Fibroblast of skin of back (primary cell): ENCODE measurements around the gene FPGS. TPM values are rescaled to one million over a fixed set of nuclear protein-coding genes. Genes with fewer than 3 reads are reported as not detected.
"Not testable (repeated sequence)": the region's sequence is repeated elsewhere in the genome, so short reads cannot be mapped to it uniquely, and the experiment has no call there.

ENCODE experiments used
- DNase-seq: peaks from one replicate; pipeline ENCODE4 v3.0.0-alpha.2; 2013
- polyA plus RNA-seq, 2 experiments: library from polyadenylated mRNA; unstranded; fragments of 120-200 nt; gene quantifications; one replicate each; pipeline ENCODE4 v1.2.1, GENCODE V29; 2013; ENCODE audit not compliant: insufficient read length in 2 of 2

Gene FPGS, protein sequence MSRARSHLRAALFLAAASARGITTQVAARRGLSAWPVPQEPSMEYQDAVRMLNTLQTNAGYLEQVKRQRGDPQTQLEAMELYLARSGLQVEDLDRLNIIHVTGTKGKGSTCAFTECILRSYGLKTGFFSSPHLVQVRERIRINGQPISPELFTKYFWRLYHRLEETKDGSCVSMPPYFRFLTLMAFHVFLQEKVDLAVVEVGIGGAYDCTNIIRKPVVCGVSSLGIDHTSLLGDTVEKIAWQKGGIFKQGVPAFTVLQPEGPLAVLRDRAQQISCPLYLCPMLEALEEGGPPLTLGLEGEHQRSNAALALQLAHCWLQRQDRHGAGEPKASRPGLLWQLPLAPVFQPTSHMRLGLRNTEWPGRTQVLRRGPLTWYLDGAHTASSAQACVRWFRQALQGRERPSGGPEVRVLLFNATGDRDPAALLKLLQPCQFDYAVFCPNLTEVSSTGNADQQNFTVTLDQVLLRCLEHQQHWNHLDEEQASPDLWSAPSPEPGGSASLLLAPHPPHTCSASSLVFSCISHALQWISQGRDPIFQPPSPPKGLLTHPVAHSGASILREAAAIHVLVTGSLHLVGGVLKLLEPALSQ
- polyA plus RNA-seq (2013, experiment 1 of 2; ENCODE audit: insufficient read length): 64.1 TPM
- polyA plus RNA-seq (2013, experiment 2 of 2; ENCODE audit: insufficient read length): 47.2 TPM

GRCh38 chr9:127802576-127803443 is at the start of gene FPGS:
Gene FPGS, plus strand, starts transcription at chr9:127802882. Its CDS starts 43 bp downstream, at chr9:127802925.
- DNase-seq: peak; percentile 93

DNA sequence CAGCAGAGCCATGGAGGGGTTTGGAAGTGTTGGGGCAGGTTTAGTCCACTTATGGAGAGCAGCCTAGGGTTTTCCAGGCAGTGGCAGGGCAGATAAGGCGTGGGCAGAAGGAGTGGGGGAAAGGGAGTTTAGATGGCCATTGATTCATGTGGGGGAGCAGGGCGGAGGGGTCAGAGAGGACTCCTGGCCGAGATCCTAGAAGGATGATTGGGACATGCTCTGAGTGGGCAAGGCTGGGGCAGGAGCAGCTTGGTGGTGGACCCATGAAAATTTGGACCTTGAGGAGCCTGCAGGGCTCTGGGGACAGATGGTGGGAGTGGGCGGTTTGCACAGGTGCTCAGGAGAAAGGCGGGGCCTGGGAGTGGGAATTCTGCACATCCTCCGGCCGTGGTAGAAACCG is 49.5 kb upstream of the FPGS start:
- DNase-seq: no peak

DNA sequence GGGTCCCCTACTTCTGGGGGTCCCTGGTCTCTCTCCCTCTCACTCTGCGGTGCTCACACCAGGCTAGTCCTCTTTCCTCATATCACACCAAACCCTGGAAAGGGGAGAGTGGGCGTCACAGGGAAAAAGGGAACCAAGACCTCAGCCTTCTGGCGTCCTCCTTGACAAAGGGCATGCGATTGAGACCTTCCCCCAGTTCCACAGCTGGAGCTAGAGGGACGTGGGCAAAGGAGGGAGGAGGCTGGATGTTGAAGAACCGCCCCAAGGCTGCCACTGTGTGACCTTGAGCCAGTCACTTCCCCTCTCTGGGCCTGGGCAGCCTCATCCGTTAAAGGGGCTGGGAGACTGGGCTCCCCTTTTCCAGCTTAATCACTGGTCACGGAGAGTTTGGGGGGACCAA is 49.1 kb upstream of the FPGS start:
- no peak for DNase-seq

- DNase-seq: no peak
Observed at GRCh38 chr9:127754099-127755060, 48.3 kb upstream of the FPGS start.

GRCh38 chr9:127755061-127756060 is 47.3 kb upstream of the FPGS start:
- DNase-seq: no peak

- no peak for DNase-seq
Observed at GRCh38 chr9:127756233-127756632, 46.4 kb upstream of the FPGS start.

- DNase-seq: not testable (repeated sequence)
Observed at GRCh38 chr9:127756776-127757175, 45.9 kb upstream of the FPGS start.

DNA sequence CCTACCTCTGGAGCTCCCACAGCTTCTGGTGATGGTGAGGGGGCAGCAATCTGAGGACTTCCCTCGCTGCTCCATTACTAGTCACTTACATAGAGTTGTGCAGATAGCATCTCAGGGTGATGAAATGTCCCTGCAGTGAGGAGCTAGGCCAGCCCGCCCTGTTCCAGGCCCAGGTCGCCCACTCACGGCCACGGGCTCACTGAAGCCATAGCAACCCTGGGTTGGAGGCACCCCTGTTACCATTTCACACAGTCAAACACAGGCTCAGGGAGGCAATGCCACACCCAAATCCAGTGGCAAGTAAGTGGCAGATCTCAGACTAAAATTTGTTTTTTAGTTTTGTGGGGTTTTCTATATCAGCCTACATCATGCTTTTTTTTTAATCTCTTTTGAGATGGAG is 43.8 kb upstream of the FPGS start:
- DNase-seq: no peak

GRCh38 chr9:127761061-127761460 is 41.6 kb upstream of the FPGS start:
- no peak for DNase-seq

DNA sequence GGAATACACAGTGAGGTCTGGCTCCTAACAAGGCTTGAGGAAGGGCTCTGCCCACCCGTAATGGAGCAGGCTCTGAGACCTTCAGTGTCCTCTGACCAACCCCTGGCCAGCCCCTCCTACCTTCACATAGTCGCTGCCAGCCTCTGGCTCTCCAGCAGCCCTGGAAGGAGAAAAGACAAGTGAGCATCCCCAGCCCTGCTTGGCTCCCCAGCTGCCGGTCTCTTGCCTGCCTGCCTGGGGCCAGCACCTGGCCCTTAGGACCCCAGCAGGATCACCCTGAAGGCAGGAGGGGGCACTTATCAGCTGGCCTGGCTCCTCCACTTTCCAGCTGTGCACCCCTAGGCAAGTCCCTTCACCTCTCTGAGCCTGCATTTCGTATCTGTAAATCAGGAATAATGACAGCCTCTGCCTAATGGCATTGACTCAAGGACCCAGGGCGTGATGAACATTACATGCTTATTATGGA is 41.2 kb upstream of the FPGS start:
- no peak for DNase-seq

DNA sequence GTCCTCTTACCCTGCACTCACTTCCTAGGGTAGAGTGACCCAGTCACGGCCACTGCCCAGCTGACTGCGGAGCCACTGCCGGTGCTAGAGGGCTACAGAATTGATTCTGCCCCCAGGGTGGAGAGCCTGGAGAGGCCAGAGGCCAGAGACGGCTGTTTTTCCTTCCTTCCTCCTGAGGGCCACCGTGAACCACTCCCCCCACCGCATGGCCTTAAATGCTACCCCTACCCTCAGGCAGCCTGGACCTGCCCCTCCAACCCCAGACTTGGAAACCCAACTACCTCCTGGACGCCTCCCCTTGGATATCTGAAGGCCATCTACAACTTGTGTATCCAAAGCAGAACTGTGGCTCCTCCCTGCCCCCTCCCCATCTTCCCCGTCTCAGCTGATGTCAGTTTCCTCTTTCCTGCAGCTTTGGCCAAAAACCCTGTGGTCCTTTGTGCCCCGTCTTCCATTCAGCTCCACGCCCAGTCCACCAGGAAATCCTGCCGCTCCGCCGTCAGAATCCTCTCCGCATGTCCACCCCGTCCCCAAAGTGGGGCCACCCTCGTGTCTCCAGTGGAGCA is 40.5 kb upstream of the FPGS start:
- DNase-seq: no peak

- DNase-seq: no peak
Observed at GRCh38 chr9:127763918-127764384, 38.7 kb upstream of the FPGS start.

GRCh38 chr9:127765418-127765817 is 37.3 kb upstream of the FPGS start:
- no peak for DNase-seq

GRCh38 chr9:127767410-127767809 is 35.3 kb upstream of the FPGS start:
- DNase-seq: no peak

DNA sequence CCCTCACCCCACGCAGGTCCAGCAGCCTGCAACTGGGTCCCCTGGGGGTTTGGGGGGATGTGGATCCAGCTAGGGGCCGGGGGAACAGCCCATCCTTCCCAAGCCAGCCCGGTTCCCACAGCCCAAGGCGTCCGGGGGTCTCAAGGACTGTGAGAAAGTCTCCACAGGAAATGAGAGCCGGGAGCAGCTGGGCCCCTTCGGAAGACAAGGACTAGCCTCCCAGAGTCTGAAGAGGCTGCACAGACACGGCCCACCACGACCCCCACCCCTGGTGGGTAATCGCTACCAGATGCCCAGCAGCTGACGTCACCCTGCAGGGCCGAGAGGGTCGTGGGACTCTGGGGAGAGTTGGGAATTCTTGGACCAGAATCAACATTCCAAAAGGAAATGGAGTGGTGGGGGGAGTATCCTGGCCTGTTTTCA is 34.8 kb upstream of the FPGS start:
- DNase-seq: peak; percentile 74

DNA sequence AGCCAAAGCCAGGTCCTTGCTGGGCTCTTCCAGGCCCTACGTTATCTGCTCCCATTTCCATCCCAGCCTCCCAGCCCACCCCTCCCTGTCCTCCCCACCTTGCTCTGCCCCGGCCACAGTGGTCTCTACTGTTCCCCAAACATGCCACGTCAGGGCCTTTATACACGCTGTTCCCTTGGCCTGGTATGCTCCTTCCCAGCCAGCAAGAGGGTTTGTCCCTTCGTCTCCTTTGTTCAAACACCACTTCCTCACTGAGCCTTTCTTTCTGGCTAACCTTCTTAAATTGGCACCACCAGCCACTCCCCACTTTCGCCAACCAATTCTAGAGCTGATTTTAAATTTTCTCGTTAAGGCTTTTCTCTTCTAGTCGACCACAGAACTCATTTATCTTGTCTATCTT is 34.0 kb upstream of the FPGS start:
- no peak for DNase-seq

DNA sequence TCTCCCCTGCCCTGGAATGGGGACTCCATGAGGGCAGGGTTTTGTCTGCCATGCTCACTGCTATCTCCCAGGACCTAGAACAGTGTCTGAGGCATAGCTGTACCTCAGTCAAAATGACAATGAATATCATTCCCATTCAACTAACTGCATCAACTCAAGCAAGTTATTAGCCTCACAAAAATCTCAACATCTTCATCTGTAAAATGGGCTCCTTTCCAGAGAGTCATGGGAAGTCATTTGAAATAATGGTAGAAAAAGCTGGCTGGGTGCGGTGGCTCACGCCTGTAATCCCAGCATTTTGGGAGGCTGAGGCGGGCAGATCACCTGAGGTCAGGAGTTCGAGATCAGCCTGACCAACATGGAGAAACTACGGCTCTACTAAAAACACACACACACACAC is 33.6 kb upstream of the FPGS start:
- no peak for DNase-seq

- DNase-seq: no peak
Observed at GRCh38 chr9:127769929-127770582, 32.6 kb upstream of the FPGS start.

DNA sequence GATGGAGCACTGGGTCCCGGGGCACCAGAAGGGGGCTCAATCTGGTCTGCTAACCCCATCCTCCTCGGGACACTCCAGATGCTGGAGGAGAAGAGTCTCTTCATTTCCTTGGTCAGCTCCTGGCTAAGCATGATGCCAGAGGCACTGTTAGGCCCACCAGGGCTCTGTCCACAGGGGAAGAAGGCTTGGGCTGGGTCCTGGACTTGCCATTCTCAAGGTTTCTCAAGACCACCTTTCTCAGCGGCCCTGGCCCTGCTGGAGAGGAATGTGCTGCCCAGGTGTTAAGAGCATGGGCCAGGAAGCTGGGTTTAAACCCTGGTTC is 32.1 kb upstream of the FPGS start:
- DNase-seq: no peak
